ENCODE measurements around the gene CR1L.

GRCh38 chr1:207698822-207699483 lies 54.0 kb downstream of the CR1L start:
- TF ChIP-seq, protein P1, sequence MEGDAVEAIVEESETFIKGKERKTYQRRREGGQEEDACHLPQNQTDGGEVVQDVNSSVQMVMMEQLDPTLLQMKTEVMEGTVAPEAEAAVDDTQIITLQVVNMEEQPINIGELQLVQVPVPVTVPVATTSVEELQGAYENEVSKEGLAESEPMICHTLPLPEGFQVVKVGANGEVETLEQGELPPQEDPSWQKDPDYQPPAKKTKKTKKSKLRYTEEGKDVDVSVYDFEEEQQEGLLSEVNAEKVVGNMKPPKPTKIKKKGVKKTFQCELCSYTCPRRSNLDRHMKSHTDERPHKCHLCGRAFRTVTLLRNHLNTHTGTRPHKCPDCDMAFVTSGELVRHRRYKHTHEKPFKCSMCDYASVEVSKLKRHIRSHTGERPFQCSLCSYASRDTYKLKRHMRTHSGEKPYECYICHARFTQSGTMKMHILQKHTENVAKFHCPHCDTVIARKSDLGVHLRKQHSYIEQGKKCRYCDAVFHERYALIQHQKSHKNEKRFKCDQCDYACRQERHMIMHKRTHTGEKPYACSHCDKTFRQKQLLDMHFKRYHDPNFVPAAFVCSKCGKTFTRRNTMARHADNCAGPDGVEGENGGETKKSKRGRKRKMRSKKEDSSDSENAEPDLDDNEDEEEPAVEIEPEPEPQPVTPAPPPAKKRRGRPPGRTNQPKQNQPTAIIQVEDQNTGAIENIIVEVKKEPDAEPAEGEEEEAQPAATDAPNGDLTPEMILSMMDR (conservative IDR thresholded peaks at IDR 0.05; ENCODE audit: low read depth, low read length) = peak; percentile 76
- no peak for TF ChIP-seq EZH2 (IDR thresholded peaks at IDR 0.05; ENCODE audit: borderline replicate concordance, low read depth, low read length, poor library complexity, severe bottlenecking)

Data from A673 (cell line).